ENCODE measurements around the gene XRCC3.

The XRCC3 gene

DNA sequence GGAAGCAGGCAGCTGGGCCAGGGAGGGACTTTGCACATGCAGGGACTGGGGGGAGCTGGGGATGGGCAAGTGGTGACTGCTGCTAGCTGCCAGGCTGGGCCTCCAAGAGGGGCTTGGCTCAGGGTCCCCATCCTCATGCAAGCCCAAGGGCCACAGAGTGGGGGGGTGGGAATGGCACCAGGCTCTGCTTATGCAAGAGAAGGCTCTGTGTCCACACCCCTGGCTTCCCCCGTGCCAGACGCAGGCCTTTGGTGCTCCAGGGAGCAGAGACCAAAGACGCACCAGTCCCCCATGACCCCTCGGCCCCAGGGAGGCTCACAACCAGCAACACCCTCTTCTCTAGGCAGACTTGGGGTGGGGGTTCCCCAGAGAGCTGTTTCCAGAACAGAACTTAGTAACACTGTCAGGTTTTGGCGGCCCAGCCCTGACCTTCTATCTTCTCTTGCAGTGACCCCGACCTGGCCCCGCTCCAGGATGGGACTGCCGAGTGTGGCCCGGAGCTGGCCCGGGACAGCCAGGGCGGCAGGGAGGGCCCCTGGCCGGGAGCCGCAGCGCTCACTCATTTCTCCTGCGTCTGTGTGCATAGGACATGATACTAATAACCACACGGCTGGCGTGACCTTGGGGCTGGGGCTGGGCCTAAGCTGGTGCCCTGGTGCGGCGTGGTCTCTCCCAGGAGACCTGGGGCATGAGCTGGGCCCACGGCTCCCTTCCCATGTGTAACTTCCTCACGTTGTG is 14.3 kb downstream of the XRCC3 start:
- Mint-ChIP-seq H3K4me1 (peaks cover 22% of the 10 kb centered on the region), H3K36me3 (ENCODE audit: low read depth) (peaks cover 20% of the 10 kb centered on the region), H3K27ac (no peak overlapping the region), H3K4me3 (no peak overlapping the region), H3K27me3 (ENCODE audit: low read depth) (no peaks in the 10 kb centered on the region), H3K9me3 (no peaks in the 10 kb centered on the region)
- TF ChIP-seq, protein P1, sequence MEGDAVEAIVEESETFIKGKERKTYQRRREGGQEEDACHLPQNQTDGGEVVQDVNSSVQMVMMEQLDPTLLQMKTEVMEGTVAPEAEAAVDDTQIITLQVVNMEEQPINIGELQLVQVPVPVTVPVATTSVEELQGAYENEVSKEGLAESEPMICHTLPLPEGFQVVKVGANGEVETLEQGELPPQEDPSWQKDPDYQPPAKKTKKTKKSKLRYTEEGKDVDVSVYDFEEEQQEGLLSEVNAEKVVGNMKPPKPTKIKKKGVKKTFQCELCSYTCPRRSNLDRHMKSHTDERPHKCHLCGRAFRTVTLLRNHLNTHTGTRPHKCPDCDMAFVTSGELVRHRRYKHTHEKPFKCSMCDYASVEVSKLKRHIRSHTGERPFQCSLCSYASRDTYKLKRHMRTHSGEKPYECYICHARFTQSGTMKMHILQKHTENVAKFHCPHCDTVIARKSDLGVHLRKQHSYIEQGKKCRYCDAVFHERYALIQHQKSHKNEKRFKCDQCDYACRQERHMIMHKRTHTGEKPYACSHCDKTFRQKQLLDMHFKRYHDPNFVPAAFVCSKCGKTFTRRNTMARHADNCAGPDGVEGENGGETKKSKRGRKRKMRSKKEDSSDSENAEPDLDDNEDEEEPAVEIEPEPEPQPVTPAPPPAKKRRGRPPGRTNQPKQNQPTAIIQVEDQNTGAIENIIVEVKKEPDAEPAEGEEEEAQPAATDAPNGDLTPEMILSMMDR (IDR thresholded peaks at IDR 0.05; ENCODE audit: unreplicated experiment in 3 of 3) = no peak

DNA sequence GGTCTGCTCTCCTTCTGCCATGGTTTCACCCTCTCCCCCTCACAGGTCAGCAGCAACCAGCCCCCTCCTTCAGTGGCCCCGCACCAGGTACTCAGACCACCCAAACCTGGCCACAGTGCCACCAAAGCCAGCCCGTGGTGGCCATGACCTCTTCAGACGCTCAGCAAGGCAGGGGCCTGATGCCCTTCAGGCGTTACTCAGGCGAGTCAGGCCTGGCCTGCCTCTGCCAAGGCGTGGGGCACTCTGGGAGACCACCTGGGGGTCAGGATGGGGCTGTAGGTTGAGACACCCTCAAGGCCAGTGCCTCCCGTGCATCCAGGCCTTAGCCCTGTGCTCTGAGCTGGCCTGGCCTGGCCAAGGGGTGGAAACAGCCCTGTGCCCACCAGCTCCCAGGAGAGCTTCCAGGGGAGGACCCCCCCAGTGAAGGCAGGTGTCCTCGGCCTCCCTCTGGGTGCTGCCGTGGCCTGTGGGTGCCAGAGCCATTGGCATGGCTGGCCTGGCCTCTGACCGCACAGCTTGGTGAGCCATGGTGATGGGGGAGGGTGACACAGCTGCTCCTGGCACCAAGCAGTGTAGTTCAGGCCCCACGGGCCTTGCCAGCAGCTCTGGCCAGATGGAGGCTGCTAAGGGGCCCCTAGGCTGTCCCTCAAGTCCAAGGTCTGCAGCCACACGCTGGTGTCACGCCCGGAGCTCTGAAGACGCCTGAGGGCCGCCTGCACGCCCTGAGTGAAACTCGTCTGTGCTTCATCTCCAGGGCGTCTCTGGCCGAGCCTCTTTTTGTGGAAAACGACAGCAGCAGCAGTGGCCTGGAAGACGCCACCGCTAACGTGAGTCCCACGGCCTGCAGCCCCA is 15.1 kb downstream of the XRCC3 start:
- peaks cover 20% of the 10 kb centered on the region for H3K36me3 Mint-ChIP-seq (ENCODE audit: low read depth)
- H3K4me1 Mint-ChIP-seq = peaks cover 30% of the 10 kb centered on the region
- H3K4me3 Mint-ChIP-seq = no peak overlapping the region
- no peaks in the 10 kb centered on the region for H3K9me3 Mint-ChIP-seq
- TF ChIP-seq, protein P1 (IDR thresholded peaks at IDR 0.05; ENCODE audit: unreplicated experiment in 3 of 3) = no peak
- no peaks in the 10 kb centered on the region for H3K27me3 Mint-ChIP-seq (ENCODE audit: low read depth)
- H3K27ac Mint-ChIP-seq = peak overlapping the region in 1 of 3 experiments; percentile 39

- Mint-ChIP-seq H3K36me3 (ENCODE audit: low read depth) (peaks cover 20% of the 10 kb centered on the region), H3K9me3 (no peaks in the 10 kb centered on the region), H3K27me3 (ENCODE audit: low read depth) (no peaks in the 10 kb centered on the region), H3K4me1 (peaks cover 31% of the 10 kb centered on the region), H3K4me3 (no peak overlapping the region), H3K27ac (peak overlapping the region in 1 of 3 experiments; percentile 39)
- TF ChIP-seq, protein P1 (IDR thresholded peaks at IDR 0.05; ENCODE audit: unreplicated experiment in 3 of 3) = no peak
Measured at GRCh38 chr14:103699261-103699661, 16.0 kb downstream of the XRCC3 start.

GRCh38 chr14:103698380-103699260 is 16.6 kb downstream of the XRCC3 start:
- H3K27ac Mint-ChIP-seq = no peak overlapping the region
- TF ChIP-seq, protein P1 (IDR thresholded peaks at IDR 0.05; ENCODE audit: unreplicated experiment in 3 of 3) = no peak
- H3K4me3 Mint-ChIP-seq = no peak overlapping the region
- H3K9me3 Mint-ChIP-seq = no peaks in the 10 kb centered on the region
- peaks cover 18% of the 10 kb centered on the region for H3K36me3 Mint-ChIP-seq (ENCODE audit: low read depth)
- peaks cover 27% of the 10 kb centered on the region for H3K4me1 Mint-ChIP-seq
- H3K27me3 Mint-ChIP-seq (ENCODE audit: low read depth) = no peaks in the 10 kb centered on the region

GRCh38 chr14:103697603-103698379 is 17.5 kb downstream of the XRCC3 start:
- TF ChIP-seq, protein P1 (IDR thresholded peaks at IDR 0.05; ENCODE audit: unreplicated experiment in 3 of 3) = no peak
- Mint-ChIP-seq H3K4me1 (peaks cover 25% of the 10 kb centered on the region), H3K36me3 (ENCODE audit: low read depth) (peaks cover 13% of the 10 kb centered on the region), H3K9me3 (no peaks in the 10 kb centered on the region), H3K27me3 (ENCODE audit: low read depth) (no peaks in the 10 kb centered on the region), H3K4me3 (no peak overlapping the region), H3K27ac (peak overlapping the region; percentile 91 to 95 (median 92))
